Thoracic aorta (tissue), 2 donors: Measurements from ENCODE around the gene PABPN1L. TPM values are rescaled to one million over a fixed set of nuclear protein-coding genes. Genes with fewer than 3 reads are reported as not detected.

Experiments used
- ATAC-seq: fragments of 150-250 bp; one replicate; pipeline ENCODE4 v1.8.0; 2017; ENCODE audit warnings: low read depth; ENCODE audit not compliant: insufficient number of reproducible peaks, low FRiP score
- DNase-seq: peaks from one replicate; pipeline ENCODE4 v3.0.0-alpha.2; 2020; ENCODE audit warnings: low spot score
- H3K27ac ChIP-seq, 2 donors: fragments of 200-600 bp; sonication (generic); 1 replicate in 1 of 2; 2 replicates in 1 of 2; pipeline ENCODE4 v1.5.1; 2016; ENCODE audit warnings: mild to moderate bottlenecking in 2 of 2, moderate library complexity in 2 of 2
- H3K27me3 ChIP-seq: fragments of 200-600 bp; sonication (generic); replicated peaks from 2 replicates; pipeline ENCODE4 v1.6.0; 2016; ENCODE audit warnings: mild to moderate bottlenecking; ENCODE audit not compliant: insufficient read depth
- H3K36me3 ChIP-seq: fragments of 200-600 bp; sonication (generic); one replicate; pipeline ENCODE4 v1.5.1; 2016
- H3K4me1 ChIP-seq, 2 donors: fragments of 200-600 bp; sonication (generic); 1 replicate in 1 of 2; 2 replicates in 1 of 2; pipeline versions ENCODE4 v1.5.1 to v1.6.0; 2016; ENCODE audit warnings: low read depth in 2 of 2, mild to moderate bottlenecking in 1 of 2; ENCODE audit not compliant: control insufficient read depth in 1 of 2
- H3K4me3 ChIP-seq: fragments of 200-600 bp; sonication (generic); 2 replicates; pipeline ENCODE4 v1.5.1; 2016; ENCODE audit warnings: mild to moderate bottlenecking
- H3K9me3 ChIP-seq: fragments of 200-600 bp; sonication (generic); 2 replicates; pipeline ENCODE4 v1.5.1; 2016
- CTCF ChIP-seq: fragments of 200-600 bp; sonication (generic); IDR thresholded peaks from one replicate; pipeline ENCODE4 v1.5.1; 2019; ENCODE audit warnings: antibody characterized with exemption
- total RNA-seq, 2 donors: library from RNA; depleted of rRNA; stranded (reverse); fragments of >200 nt; gene quantifications; one replicate each; pipeline versions ENCODE4 v1.1.0 to v1.2.3, GENCODE V29; 2016

The PABPN1L gene
- total RNA-seq, 2 donors from 2014 or later, result not detected

- H3K4me3 ChIP-seq, result no peak overlapping the region
- ATAC-seq (no peak), DNase-seq (no peak)
- no peak for TF ChIP-seq CTCF
- H3K27me3 ChIP-seq, result no peaks in the 10 kb centered on the region
- H3K36me3 ChIP-seq, result peaks cover 25% of the 10 kb centered on the region
- H3K27ac ChIP-seq, result no peak overlapping the region
- H3K4me1 ChIP-seq, result no peaks in the 10 kb centered on the region
- no peaks in the 10 kb centered on the region for H3K9me3 ChIP-seq
Observed at GRCh38 chr16:88820385-88821025, 46.0 kb downstream of the PABPN1L start.

GRCh38 chr16:88819126-88819525, 47.3 kb downstream of the PABPN1L start:
- no peak for TF ChIP-seq CTCF
- ATAC-seq, result no peak
- no peaks in the 10 kb centered on the region for H3K4me1 ChIP-seq
- H3K4me3 ChIP-seq, result no peak overlapping the region
- H3K27ac ChIP-seq, result no peak overlapping the region
- no peak for DNase-seq
- H3K27me3 ChIP-seq, result no peaks in the 10 kb centered on the region
- peaks cover 20% of the 10 kb centered on the region for H3K36me3 ChIP-seq
- H3K9me3 ChIP-seq, result no peaks in the 10 kb centered on the region

GRCh38 chr16:88818575-88818874, 47.9 kb downstream of the PABPN1L start:
- ATAC-seq (no peak), DNase-seq (no peak)
- Histone ChIP-seq H3K4me1 (peaks cover 0 to under 1% of the 10 kb centered on the region in 2 donors), H3K36me3 (peaks cover 20% of the 10 kb centered on the region), H3K4me3 (no peak overlapping the region), H3K9me3 (no peaks in the 10 kb centered on the region), H3K27ac (no peak overlapping the region), H3K27me3 (no peaks in the 10 kb centered on the region)
- TF ChIP-seq CTCF, result no peak

GRCh38 chr16:88817785-88818574, 48.5 kb downstream of the PABPN1L start:
- TF ChIP-seq CTCF, result no peak
- Histone ChIP-seq H3K9me3 (no peaks in the 10 kb centered on the region), H3K4me3 (no peak overlapping the region), H3K27ac (no peak overlapping the region), H3K36me3 (peaks cover 18% of the 10 kb centered on the region), H3K27me3 (no peaks in the 10 kb centered on the region), H3K4me1 (peaks cover 0 to 6% of the 10 kb centered on the region in 2 donors)
- ATAC-seq (no peak), DNase-seq (no peak)

- Histone ChIP-seq H3K27me3 (no peaks in the 10 kb centered on the region), H3K9me3 (no peaks in the 10 kb centered on the region), H3K4me1 (peaks cover 0 to 16% of the 10 kb centered on the region in 2 donors), H3K27ac (no peak overlapping the region), H3K4me3 (no peak overlapping the region), H3K36me3 (peaks cover 8% of the 10 kb centered on the region)
- DNase-seq, result no peak
- TF ChIP-seq CTCF, result no peak
- no peak for ATAC-seq
Observed at GRCh38 chr16:88816736-88817535, 49.5 kb downstream of the PABPN1L start.
